Measurements from ENCODE around the gene RGS9.
"Not testable (repeated sequence)": the region's sequence is repeated elsewhere in the genome, so short reads cannot be mapped to it uniquely, and the experiment has no call there.

Gene RGS9

GRCh38 chr17:65198653-65199382 is 61.6 kb downstream of the RGS9 start:
- Histone ChIP-seq H3K27ac (ENCODE audit: low read depth, low read length) (no peak overlapping the region), H3K9ac (ENCODE audit: low read length in 5 of 5) (no peak overlapping the region), H3K9me3 (ENCODE audit: control insufficient read depth in 5 of 5, low read length in 5 of 5) (no peaks in the 10 kb centered on the region), H3K27me3 (ENCODE audit: control insufficient read depth in 5 of 5, insufficient read depth in 4 of 5, low read length in 5 of 5) (peaks cover 0 to 7% (median 3%) of the 10 kb centered on the region in 5 donors), H3K4me1 (ENCODE audit: control insufficient read depth in 5 of 5, insufficient read depth in 5 of 5, low read length in 5 of 5) (no peaks in the 10 kb centered on the region), H3K36me3 (ENCODE audit: control insufficient read depth in 5 of 5, insufficient read depth in 5 of 5, low read length in 5 of 5) (no peaks in the 10 kb centered on the region), H3K4me3 (ENCODE audit: low read depth in 1 of 5, low read length in 5 of 5) (no peak overlapping the region)

- H3K27ac ChIP-seq (ENCODE audit: low read depth, low read length) = no peak overlapping the region
Observed at GRCh38 chr17:65201331-65201730, 64.2 kb downstream of the RGS9 start.

GRCh38 chr17:65202844-65203571 is 65.8 kb downstream of the RGS9 start:
- no peak overlapping the region for H3K4me3 ChIP-seq (ENCODE audit: low read depth in 1 of 5, low read length in 5 of 5)
- no peaks in the 10 kb centered on the region for H3K36me3 ChIP-seq (ENCODE audit: control insufficient read depth in 5 of 5, insufficient read depth in 5 of 5, low read length in 5 of 5)
- H3K9ac ChIP-seq (ENCODE audit: low read length in 5 of 5) = no peak overlapping the region
- H3K27ac ChIP-seq (ENCODE audit: low read depth, low read length) = no peak overlapping the region
- H3K4me1 ChIP-seq (ENCODE audit: control insufficient read depth in 5 of 5, insufficient read depth in 5 of 5, low read length in 5 of 5) = no peaks in the 10 kb centered on the region
- H3K9me3 ChIP-seq (ENCODE audit: control insufficient read depth in 5 of 5, low read length in 5 of 5) = no peaks in the 10 kb centered on the region
- H3K27me3 ChIP-seq (ENCODE audit: control insufficient read depth in 5 of 5, insufficient read depth in 4 of 5, low read length in 5 of 5) = peaks cover 0 to 7% (median 0%) of the 10 kb centered on the region in 5 donors

More at GRCh38 chr17:65201331-65201730, 64.2 kb downstream of the RGS9 start:
- Histone ChIP-seq H3K4me3 (ENCODE audit: low read depth in 1 of 5, low read length in 5 of 5) (no peak overlapping the region), H3K9ac (ENCODE audit: low read length in 5 of 5) (no peak overlapping the region), H3K4me1 (ENCODE audit: control insufficient read depth in 5 of 5, insufficient read depth in 5 of 5, low read length in 5 of 5) (no peaks in the 10 kb centered on the region), H3K9me3 (ENCODE audit: control insufficient read depth in 5 of 5, low read length in 5 of 5) (no peaks in the 10 kb centered on the region), H3K36me3 (ENCODE audit: control insufficient read depth in 5 of 5, insufficient read depth in 5 of 5, low read length in 5 of 5) (no peaks in the 10 kb centered on the region), H3K27me3 (ENCODE audit: control insufficient read depth in 5 of 5, insufficient read depth in 4 of 5, low read length in 5 of 5) (peaks cover 0 to 7% (median 3%) of the 10 kb centered on the region in 5 donors)

- no peaks in the 10 kb centered on the region for H3K9me3 ChIP-seq (ENCODE audit: control insufficient read depth in 5 of 5, low read length in 5 of 5)
- no peak overlapping the region for H3K27ac ChIP-seq (ENCODE audit: low read depth, low read length)
- H3K9ac ChIP-seq (ENCODE audit: low read length in 5 of 5) = no peak overlapping the region
- no peak overlapping the region for H3K4me3 ChIP-seq (ENCODE audit: low read depth in 1 of 5, low read length in 5 of 5)
- no peaks in the 10 kb centered on the region for H3K4me1 ChIP-seq (ENCODE audit: control insufficient read depth in 5 of 5, insufficient read depth in 5 of 5, low read length in 5 of 5)
- H3K27me3 ChIP-seq (ENCODE audit: control insufficient read depth in 5 of 5, insufficient read depth in 4 of 5, low read length in 5 of 5) = peaks cover 0 to 7% (median 0%) of the 10 kb centered on the region in 5 donors
- no peaks in the 10 kb centered on the region for H3K36me3 ChIP-seq (ENCODE audit: control insufficient read depth in 5 of 5, insufficient read depth in 5 of 5, low read length in 5 of 5)
Observed at GRCh38 chr17:65204001-65204400, 66.8 kb downstream of the RGS9 start.

- Histone ChIP-seq H3K9me3 (ENCODE audit: control insufficient read depth in 5 of 5, low read length in 5 of 5) (no peaks in the 10 kb centered on the region), H3K4me1 (ENCODE audit: control insufficient read depth in 5 of 5, insufficient read depth in 5 of 5, low read length in 5 of 5) (no peaks in the 10 kb centered on the region), H3K4me3 (ENCODE audit: low read depth in 1 of 5, low read length in 5 of 5) (no peak overlapping the region), H3K36me3 (ENCODE audit: control insufficient read depth in 5 of 5, insufficient read depth in 5 of 5, low read length in 5 of 5) (no peaks in the 10 kb centered on the region), H3K27me3 (ENCODE audit: control insufficient read depth in 5 of 5, insufficient read depth in 4 of 5, low read length in 5 of 5) (peaks cover 0 to 7% (median 0%) of the 10 kb centered on the region in 5 donors), H3K27ac (ENCODE audit: low read depth, low read length) (no peak overlapping the region), H3K9ac (ENCODE audit: low read length in 5 of 5) (no peak overlapping the region)
Observed at GRCh38 chr17:65205655-65206054, 68.5 kb downstream of the RGS9 start.

- not testable (repeated sequence) for H3K27me3 ChIP-seq (ENCODE audit: control insufficient read depth in 5 of 5, insufficient read depth in 4 of 5, low read length in 5 of 5); H3K4me1 ChIP-seq (ENCODE audit: control insufficient read depth in 5 of 5, insufficient read depth in 5 of 5, low read length in 5 of 5); H3K9me3 ChIP-seq (ENCODE audit: control insufficient read depth in 5 of 5, low read length in 5 of 5); H3K9ac ChIP-seq (ENCODE audit: low read length in 5 of 5); H3K27ac ChIP-seq (ENCODE audit: low read depth, low read length); H3K4me3 ChIP-seq (ENCODE audit: low read depth in 1 of 5, low read length in 5 of 5); H3K36me3 ChIP-seq (ENCODE audit: control insufficient read depth in 5 of 5, insufficient read depth in 5 of 5, low read length in 5 of 5)
Observed at GRCh38 chr17:65207448-65207847, 70.3 kb downstream of the RGS9 start.

- H3K27me3 ChIP-seq (ENCODE audit: control insufficient read depth in 5 of 5, insufficient read depth in 4 of 5, low read length in 5 of 5) = no peaks in the 10 kb centered on the region
Observed at GRCh38 chr17:65208717-65209116, 71.5 kb downstream of the RGS9 start.

GRCh38 chr17:65218261-65218660 is 81.1 kb downstream of the RGS9 start:
- Histone ChIP-seq H3K4me3 (ENCODE audit: low read depth in 1 of 5, low read length in 5 of 5) (no peak overlapping the region), H3K27ac (ENCODE audit: low read depth, low read length) (no peak overlapping the region), H3K9me3 (ENCODE audit: control insufficient read depth in 5 of 5, low read length in 5 of 5) (no peaks in the 10 kb centered on the region), H3K36me3 (ENCODE audit: control insufficient read depth in 5 of 5, insufficient read depth in 5 of 5, low read length in 5 of 5) (no peaks in the 10 kb centered on the region), H3K4me1 (ENCODE audit: control insufficient read depth in 5 of 5, insufficient read depth in 5 of 5, low read length in 5 of 5) (no peaks in the 10 kb centered on the region), H3K9ac (ENCODE audit: low read length in 5 of 5) (no peak overlapping the region), H3K27me3 (ENCODE audit: control insufficient read depth in 5 of 5, insufficient read depth in 4 of 5, low read length in 5 of 5) (peaks cover 0 to 22% (median 8%) of the 10 kb centered on the region in 5 donors)

More at GRCh38 chr17:65208717-65209116, 71.5 kb downstream of the RGS9 start:
- no peak overlapping the region for H3K9ac ChIP-seq (ENCODE audit: low read length in 5 of 5)
- no peaks in the 10 kb centered on the region for H3K36me3 ChIP-seq (ENCODE audit: control insufficient read depth in 5 of 5, insufficient read depth in 5 of 5, low read length in 5 of 5)
- H3K27ac ChIP-seq (ENCODE audit: low read depth, low read length) = no peak overlapping the region
- H3K4me3 ChIP-seq (ENCODE audit: low read depth in 1 of 5, low read length in 5 of 5) = no peak overlapping the region
- H3K9me3 ChIP-seq (ENCODE audit: control insufficient read depth in 5 of 5, low read length in 5 of 5) = no peaks in the 10 kb centered on the region
- H3K4me1 ChIP-seq (ENCODE audit: control insufficient read depth in 5 of 5, insufficient read depth in 5 of 5, low read length in 5 of 5) = no peaks in the 10 kb centered on the region

GRCh38 chr17:65219124-65219523 is 82.0 kb downstream of the RGS9 start:
- Histone ChIP-seq H3K27me3 (ENCODE audit: control insufficient read depth in 5 of 5, insufficient read depth in 4 of 5, low read length in 5 of 5) (peaks cover 0 to 22% (median 8%) of the 10 kb centered on the region in 5 donors), H3K9ac (ENCODE audit: low read length in 5 of 5) (no peak overlapping the region), H3K36me3 (ENCODE audit: control insufficient read depth in 5 of 5, insufficient read depth in 5 of 5, low read length in 5 of 5) (no peaks in the 10 kb centered on the region), H3K27ac (ENCODE audit: low read depth, low read length) (no peak overlapping the region), H3K4me3 (ENCODE audit: low read depth in 1 of 5, low read length in 5 of 5) (no peak overlapping the region), H3K4me1 (ENCODE audit: control insufficient read depth in 5 of 5, insufficient read depth in 5 of 5, low read length in 5 of 5) (no peaks in the 10 kb centered on the region), H3K9me3 (ENCODE audit: control insufficient read depth in 5 of 5, low read length in 5 of 5) (no peaks in the 10 kb centered on the region)

- H3K4me3 ChIP-seq (ENCODE audit: low read depth in 1 of 5, low read length in 5 of 5) = no peak overlapping the region
- no peak overlapping the region for H3K27ac ChIP-seq (ENCODE audit: low read depth, low read length)
- H3K9me3 ChIP-seq (ENCODE audit: control insufficient read depth in 5 of 5, low read length in 5 of 5) = no peaks in the 10 kb centered on the region
- no peaks in the 10 kb centered on the region for H3K36me3 ChIP-seq (ENCODE audit: control insufficient read depth in 5 of 5, insufficient read depth in 5 of 5, low read length in 5 of 5)
- no peak overlapping the region for H3K9ac ChIP-seq (ENCODE audit: low read length in 5 of 5)
- H3K27me3 ChIP-seq (ENCODE audit: control insufficient read depth in 5 of 5, insufficient read depth in 4 of 5, low read length in 5 of 5) = peaks cover 0 to 16% (median 5%) of the 10 kb centered on the region in 5 donors
- no peaks in the 10 kb centered on the region for H3K4me1 ChIP-seq (ENCODE audit: control insufficient read depth in 5 of 5, insufficient read depth in 5 of 5, low read length in 5 of 5)
Observed at GRCh38 chr17:65219707-65220106, 82.5 kb downstream of the RGS9 start.
